Left cardiac atrium (tissue), 4 donors: ENCODE data around the gene LBP. TPM values are rescaled to one million over a fixed set of nuclear protein-coding genes. Genes with fewer than 3 reads are reported as not detected.
"Not testable (repeated sequence)": the region's sequence is repeated elsewhere in the genome, so short reads cannot be mapped to it uniquely, and the experiment has no call there.

Experiments
- ATAC-seq, 2 donors: fragments of 200-7000 bp; cut with Tn5 transposase; one replicate each; pipeline ENCODE4 v1.9.1; 2020; ENCODE audit warnings: mild to moderate bottlenecking in 2 of 2, moderate library complexity in 2 of 2
- DNase-seq: peaks from one replicate; pipeline ENCODE4 v3.0.0-alpha.2; 2020
- intact Hi-C, 2 donors: fragments of 100-400 bp; cut with DNase I; formaldehyde crosslinking; loops; one replicate each; pipeline versions ENCODE4 v1.14.1 to v1.15.1; 2022 to 2023
- long read RNA-seq: library from polyadenylated mRNA; unstranded; transcript quantifications from one replicate; pipeline ENCODE4 v2.0.0, GENCODE V29; 2021
- total RNA-seq, 2 donors: library from RNA; stranded (reverse); fragmentation: NEBNext Ultra II Directional; extraction: Animal tissue kit (Norgen Biotek cat#: 25700); gene quantifications; one replicate each; pipeline ENCODE4 v1.2.1, GENCODE V29; 2021
- donor health status: DM: no; HTN: yes; CAD: no.
- donor health status: DM: no; HTN: yes; CAD: no; lungs with severe emphysema.
- donor health status: DM: yes; HTN: yes; CAD: no.
- donor health status: Dilated cardiomyopathy.

The LBP gene
- total RNA-seq: 10 to 100 TPM in 1 of 2 donors, 1 to 10 TPM in 1; 9.0 to 14.5 TPM
- long read RNA-seq, transcript LBP-201 (15 exons, 1,961 nt): major isoform, 17 of 20 reads
- long read RNA-seq, partial matches to known transcripts: 2 of 20 reads
- long read RNA-seq, other reads (novel, unspliced or antisense): 1 of 20 reads

- ATAC-seq (peak in 1 of 2 donors; percentile 56), DNase-seq (peak; percentile 45)
- intact Hi-C loops: no loop called here
These were observed at the start of gene LBP for GRCh38 chr20:38346247-38346651. TSS of gene LBP (plus strand) at chr20:38346482. CDS start at chr20:38346517, 35 bp downstream.

- ATAC-seq (no peak), DNase-seq (no peak)
- intact Hi-C loops: no loop called here
These were observed 48.2 kb upstream of the LBP start for GRCh38 chr20:38297916-38298674.

GRCh38 chr20:38298768-38299288 is 47.5 kb upstream of the LBP start:
- intact Hi-C loops: no loop called here
- peak; percentile 94 to 96 for ATAC-seq
- DNase-seq: peak; percentile 88

- ATAC-seq: no peak
- DNase-seq: no peak
- intact Hi-C loops: no loop called here
These were observed 46.3 kb upstream of the LBP start for GRCh38 chr20:38299963-38300362.

GRCh38 chr20:38300438-38300837 is 45.8 kb upstream of the LBP start:
- ATAC-seq (no peak), DNase-seq (no peak)
- intact Hi-C loops: no loop called here

GRCh38 chr20:38301309-38301708 is 45.0 kb upstream of the LBP start:
- ATAC-seq: no peak
- no peak for DNase-seq
- intact Hi-C loops: no loop called here

- DNase-seq: no peak
- no peak for ATAC-seq
- intact Hi-C loops: no loop called here
These were observed 43.5 kb upstream of the LBP start for GRCh38 chr20:38302786-38303185.

GRCh38 chr20:38303908-38304379 is 42.3 kb upstream of the LBP start, which contains the start of gene BPI:
TSS of gene BPI (plus strand) at chr20:38304156. CDS start at chr20:38304224, 68 bp downstream.
- intact Hi-C loops: no loop called here
- DNase-seq: no peak
- ATAC-seq: peak in 1 of 2 donors; percentile 28

GRCh38 chr20:38304845-38305447 is 41.3 kb upstream of the LBP start:
- intact Hi-C loops: no loop called here
- ATAC-seq: peak; percentile 19 to 22
- peak; percentile 40 for DNase-seq

- no peak for DNase-seq
- ATAC-seq: no peak
- intact Hi-C loops: no loop called here
These were observed 40.7 kb upstream of the LBP start for GRCh38 chr20:38305541-38305940.

- no peak for DNase-seq
- intact Hi-C loops: no loop called here
These were observed 39.9 kb upstream of the LBP start for GRCh38 chr20:38306379-38306778.

GRCh38 chr20:38307371-38308046 is 38.8 kb upstream of the LBP start:
- ATAC-seq (no peak), DNase-seq (no peak)
- intact Hi-C loops: no loop called here

More at GRCh38 chr20:38306379-38306778, 39.9 kb upstream of the LBP start:
- no peak for ATAC-seq

GRCh38 chr20:38308047-38308438 is 38.2 kb upstream of the LBP start:
- intact Hi-C loops: no loop called here
- ATAC-seq (no peak), DNase-seq (no peak)

GRCh38 chr20:38308447-38308846 is 37.8 kb upstream of the LBP start:
- DNase-seq (no peak), ATAC-seq (no peak)
- intact Hi-C loops: no loop called here

GRCh38 chr20:38311091-38311490 is 35.2 kb upstream of the LBP start:
- intact Hi-C loops: no loop called here
- ATAC-seq (no peak), DNase-seq (no peak)

- intact Hi-C loops: no loop called here
- ATAC-seq (no peak), DNase-seq (no peak)
These were observed 34.8 kb upstream of the LBP start for GRCh38 chr20:38311491-38311890.

- no peak for ATAC-seq
- no peak for DNase-seq
- intact Hi-C loops: no loop called here
These were observed 32.6 kb upstream of the LBP start for GRCh38 chr20:38313676-38314075.

- ATAC-seq, intact Hi-C loops, DNase-seq: not testable (repeated sequence)
These were observed 31.9 kb upstream of the LBP start for GRCh38 chr20:38314350-38314749.

GRCh38 chr20:38315290-38315966 is 30.9 kb upstream of the LBP start:
- intact Hi-C loops: no loop called here
- ATAC-seq: peak in 1 of 2 donors; percentile 27
- no peak for DNase-seq
